ENCODE results near the gene PLA2G12A.

- TF ChIP-seq TEAD4 (IDR thresholded peaks at IDR 0.05) (no peak), CEBPB (IDR thresholded peaks at IDR 0.05) (no peak), MAX (IDR thresholded peaks at IDR 0.05) (no peak), YY1 (IDR thresholded peaks at IDR 0.05; ENCODE audit: low read depth) (no peak), REST (IDR thresholded peaks at IDR 0.05; ENCODE audit: low read depth) (no peak), EP300 (IDR thresholded peaks at IDR 0.05; ENCODE audit: borderline replicate concordance) (no peak), ZBTB7A (IDR thresholded peaks at IDR 0.05; ENCODE audit: low read depth) (no peak), FOXM1 (IDR thresholded peaks at IDR 0.05; ENCODE audit: borderline replicate concordance, low read depth) (no peak), RAD21 (IDR thresholded peaks at IDR 0.05; ENCODE audit: low read depth) (no peak), TCF12 (IDR thresholded peaks at IDR 0.05; ENCODE audit: low read depth) (no peak), EGR1 (IDR thresholded peaks at IDR 0.05) (no peak), CREB1 (IDR thresholded peaks at IDR 0.05; ENCODE audit: low read depth) (no peak), NFIC (IDR thresholded peaks at IDR 0.05) (no peak)
These were observed 58.5 kb downstream of the PLA2G12A start for GRCh38 chr4:109671350-109671749.

Data from Ishikawa (cell line).